Lung (tissue), 12 donors: ENCODE measurements around the gene ABHD4. TPM values are rescaled to one million over a fixed set of nuclear protein-coding genes. Genes with fewer than 3 reads are reported as not detected.
A peak's percentile ranks its signal among the peaks of the same experiment; 100 is the strongest.

ENCODE experiments used
- ATAC-seq: fragments of 200-7000 bp; cut with Tn5 transposase; one replicate; pipeline ENCODE4 v1.9.1; 2020; ENCODE audit warnings: moderate number of reproducible peaks; ENCODE audit not compliant: insufficient read depth, low FRiP score
- DNase-seq, 3 donors: peaks; one replicate each; pipeline ENCODE4 v3.0.0-alpha.2; 2013 to 2017
- H3K27ac ChIP-seq, 2 donors: one replicate each; pipeline ENCODE4 v1.5.1; 2013; ENCODE audit warnings: mild to moderate bottlenecking in 2 of 2, moderate library complexity in 2 of 2, control low read depth in 1 of 2, inconsistent platforms in 1 of 2, low read depth in 1 of 2, low read length in 1 of 2
- H3K27me3 ChIP-seq, 3 donors: one replicate each; pipeline ENCODE4 v1.5.1; 2013; ENCODE audit warnings: low read length in 2 of 3; ENCODE audit not compliant: control insufficient read depth in 3 of 3, insufficient read depth in 3 of 3
- H3K36me3 ChIP-seq, 4 donors: one replicate each; pipeline ENCODE4 v1.5.1; 2013; ENCODE audit warnings: low read length in 4 of 4, mild to moderate bottlenecking in 1 of 4, moderate library complexity in 1 of 4; ENCODE audit not compliant: control insufficient read depth in 4 of 4, insufficient read depth in 4 of 4
- H3K4me1 ChIP-seq, 5 donors: one replicate each; pipeline ENCODE4 v1.5.1; 2013; ENCODE audit warnings: low read length in 5 of 5, mild to moderate bottlenecking in 2 of 5, moderate library complexity in 1 of 5; ENCODE audit not compliant: control insufficient read depth in 5 of 5, insufficient read depth in 5 of 5
- H3K4me3 ChIP-seq: one replicate; pipeline ENCODE4 v1.5.1; 2013; ENCODE audit warnings: mild to moderate bottlenecking, control low read depth, moderate library complexity
- H3K9ac ChIP-seq, 2 donors: one replicate each; pipeline ENCODE4 v1.5.1; 2013; ENCODE audit warnings: low read length in 2 of 2, control low read depth in 1 of 2; ENCODE audit not compliant: insufficient read depth in 1 of 2
- H3K9me3 ChIP-seq, 4 donors: one replicate each; pipeline ENCODE4 v1.5.1; 2013; ENCODE audit warnings: low read length in 3 of 4, mild to moderate bottlenecking in 1 of 4, moderate library complexity in 1 of 4; ENCODE audit not compliant: control insufficient read depth in 4 of 4, insufficient read depth in 3 of 4
- CTCF ChIP-seq: IDR thresholded peaks from 2 replicates; pipeline ENCODE4 v1.5.1; 2012; ENCODE audit warnings: mild to moderate bottlenecking; ENCODE audit errors: control extremely low read depth, extremely low read depth
- WGBS, 2 donors: extraction: QIAGEN DNeasy Blood & Tissue Kit; methylation state at CpG; one replicate each; pipeline ENCODE4 v1.1.7; 2013; 5-methylcytosine and 5-hydroxymethylcytosine counted together
- polyA plus RNA-seq, 2 donors: library from polyadenylated mRNA; stranded (reverse); fragments of 200-250 nt; gene quantifications; one replicate each; pipeline ENCODE4 v1.2.1, GENCODE V29; 2013
- total RNA-seq, 2 donors: library from RNA; depleted of rRNA in 1 of 2; stranded (reverse); fragments of >200 nt in 1 of 2; gene quantifications; one replicate each; pipeline ENCODE4 v1.2.1, GENCODE V29; 2014 to 2021
- donor health status: control.
- donor health status: control.
- donor health status: Bipolar disorder and iron deficiency.
- donor health status: healthy.
- donor health status: DM: yes; HTN: yes; CAD: no.

Gene ABHD4
- total and polyA plus RNA-seq, 4 donors, result 14.9 to 34.0 (median 23.9) TPM

- H3K9ac ChIP-seq, result peak overlapping the region; percentile 39 to 88
- H3K27ac ChIP-seq, result peak overlapping the region in 1 of 2 donors; percentile 37
- 7 to 9% methylated on average over 28 of the region's 28 CpGs for WGBS, 2 donors
- peak; percentile 75 for TF ChIP-seq CTCF
- no peaks in the 10 kb centered on the region for H3K36me3 ChIP-seq
- H3K4me3 ChIP-seq, result no peak overlapping the region
- DNase-seq (peak; percentile 85 to 89 (median 87)), ATAC-seq (peak; percentile 67)
- H3K9me3 ChIP-seq, result no peaks in the 10 kb centered on the region
- peaks cover 3 to 31% (median 20%) of the 10 kb centered on the region in 5 donors for H3K4me1 ChIP-seq
- H3K27me3 ChIP-seq, result no peaks in the 10 kb centered on the region
Observed at GRCh38 chr14:22556990-22557623, 41.0 kb upstream of the ABHD4 start.

GRCh38 chr14:22557846-22558220 is 40.3 kb upstream of the ABHD4 start:
- ATAC-seq (no peak), DNase-seq (no peak)
- 86 to 95% methylated on average over 1 of the region's 1 CpG for WGBS, 2 donors
- Histone ChIP-seq H3K9me3 (no peaks in the 10 kb centered on the region), H3K4me3 (no peak overlapping the region), H3K4me1 (peaks cover 3 to 32% (median 20%) of the 10 kb centered on the region in 5 donors), H3K27me3 (no peaks in the 10 kb centered on the region), H3K36me3 (peaks cover 0 to 5% (median under 1%) of the 10 kb centered on the region in 4 donors), H3K9ac (no peak overlapping the region), H3K27ac (no peak overlapping the region)
- no peak for TF ChIP-seq CTCF

GRCh38 chr14:22558221-22558913 is 39.7 kb upstream of the ABHD4 start:
- WGBS, 2 donors, result 75 to 83% methylated on average over 25 of the region's 25 CpGs
- DNase-seq (no peak), ATAC-seq (no peak)
- peaks cover 3 to 32% (median 20%) of the 10 kb centered on the region in 5 donors for H3K4me1 ChIP-seq
- H3K36me3 ChIP-seq, result peaks cover 0 to 7% (median under 1%) of the 10 kb centered on the region in 4 donors
- peak overlapping the region in 1 of 2 donors; percentile 83 for H3K27ac ChIP-seq
- no peaks in the 10 kb centered on the region for H3K27me3 ChIP-seq
- H3K9me3 ChIP-seq, result no peaks in the 10 kb centered on the region
- H3K4me3 ChIP-seq, result no peak overlapping the region
- no peak overlapping the region for H3K9ac ChIP-seq
- TF ChIP-seq CTCF, result no peak
